8988T (cell line): ENCODE results near the gene NSUN2.
"Not testable (repeated sequence)": the region's sequence is repeated elsewhere in the genome, so short reads cannot be mapped to it uniquely, and the experiment has no call there.

Experiments
- DNase-seq: peaks from one replicate; pipeline ENCODE4 v3.0.0; 2011

The NSUN2 gene

GRCh38 chr5:6632888-6633468 is at the start of gene NSUN2, which contains the start of gene SRD5A1:
NSUN2 (minus strand) TSS chr5:6633044; CDS start chr5:6632979, 65 bp downstream.
SRD5A1 (plus strand) TSS chr5:6633440; CDS start chr5:6633577, 137 bp downstream.
- peak; percentile 99 for DNase-seq

- no peak for DNase-seq
Measured at GRCh38 chr5:6682239-6682638, 49.4 kb upstream of the NSUN2 start.

GRCh38 chr5:6681682-6682081 is 48.8 kb upstream of the NSUN2 start:
- DNase-seq: no peak

- no peak for DNase-seq
Measured at GRCh38 chr5:6680922-6681321, 48.1 kb upstream of the NSUN2 start.

- no peak for DNase-seq
Measured at GRCh38 chr5:6678385-6678784, 45.5 kb upstream of the NSUN2 start.

GRCh38 chr5:6676702-6677101 is 43.9 kb upstream of the NSUN2 start:
- no peak for DNase-seq

GRCh38 chr5:6675784-6676491 is 43.1 kb upstream of the NSUN2 start:
- DNase-seq: no peak

- no peak for DNase-seq
Measured at GRCh38 chr5:6674886-6675285, 42.0 kb upstream of the NSUN2 start.

- no peak for DNase-seq
Measured at GRCh38 chr5:6674421-6674820, 41.6 kb upstream of the NSUN2 start.

GRCh38 chr5:6673963-6674362 is 41.1 kb upstream of the NSUN2 start:
- no peak for DNase-seq

GRCh38 chr5:6673031-6673430 is 40.2 kb upstream of the NSUN2 start:
- no peak for DNase-seq

- not testable (repeated sequence) for DNase-seq
Measured at GRCh38 chr5:6668717-6669116, 35.9 kb upstream of the NSUN2 start.

GRCh38 chr5:6667648-6668047 is 34.8 kb upstream of the NSUN2 start:
- no peak for DNase-seq

- no peak for DNase-seq
Measured at GRCh38 chr5:6666762-6667161, 33.9 kb upstream of the NSUN2 start.

- no peak for DNase-seq
Measured at GRCh38 chr5:6660688-6661087, 27.8 kb upstream of the NSUN2 start.

- DNase-seq: no peak
Measured at GRCh38 chr5:6659941-6660684, 27.3 kb upstream of the NSUN2 start.

- no peak for DNase-seq
Measured at GRCh38 chr5:6656680-6657079, 23.8 kb upstream of the NSUN2 start.

- no peak for DNase-seq
Measured at GRCh38 chr5:6655432-6655831, 22.6 kb upstream of the NSUN2 start.

- DNase-seq: no peak
Measured at GRCh38 chr5:6652025-6652424, 19.2 kb upstream of the NSUN2 start.

- DNase-seq: no peak
Measured at GRCh38 chr5:6649681-6650080, 16.8 kb upstream of the NSUN2 start.

GRCh38 chr5:6649186-6649585 is 16.3 kb upstream of the NSUN2 start:
- no peak for DNase-seq

GRCh38 chr5:6645571-6646362 is 12.9 kb upstream of the NSUN2 start:
- DNase-seq: not testable (repeated sequence)

GRCh38 chr5:6644794-6645241 is 12.0 kb upstream of the NSUN2 start:
- DNase-seq: no peak
